GM19452 (cell line): Measurements from ENCODE around the gene RNF212.
"Not testable (repeated sequence)": the region's sequence is repeated elsewhere in the genome, so short reads cannot be mapped to it uniquely, and the experiment has no call there.

Experiments used
- ATAC-seq: cut with Tn5 transposase; IDR thresholded peaks from one replicate; pipeline ENCODE4 v1.9.1; 2021; ENCODE audit not compliant: unreplicated experiment

Gene RNF212

DNA sequence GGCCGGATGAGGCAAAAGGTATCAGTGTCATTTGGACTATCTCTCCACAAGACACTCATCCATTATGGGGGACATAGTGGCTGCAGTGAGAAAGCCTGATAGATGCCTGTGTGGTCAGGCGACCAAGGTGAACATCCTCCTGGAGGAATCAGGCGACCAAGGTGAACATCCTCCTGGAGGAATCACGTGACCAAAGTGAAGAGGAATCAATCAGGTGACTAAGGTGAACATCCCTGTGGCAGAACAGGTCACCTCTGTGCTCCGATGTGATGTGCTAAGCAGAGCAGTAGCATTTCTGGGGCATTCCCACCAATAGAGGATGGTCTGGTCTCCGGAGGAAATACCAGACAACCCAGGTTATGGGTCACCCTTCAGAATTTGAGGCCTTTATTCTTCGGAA, 44.0 kb downstream of the RNF212 start:
- ATAC-seq, result no peak

DNA sequence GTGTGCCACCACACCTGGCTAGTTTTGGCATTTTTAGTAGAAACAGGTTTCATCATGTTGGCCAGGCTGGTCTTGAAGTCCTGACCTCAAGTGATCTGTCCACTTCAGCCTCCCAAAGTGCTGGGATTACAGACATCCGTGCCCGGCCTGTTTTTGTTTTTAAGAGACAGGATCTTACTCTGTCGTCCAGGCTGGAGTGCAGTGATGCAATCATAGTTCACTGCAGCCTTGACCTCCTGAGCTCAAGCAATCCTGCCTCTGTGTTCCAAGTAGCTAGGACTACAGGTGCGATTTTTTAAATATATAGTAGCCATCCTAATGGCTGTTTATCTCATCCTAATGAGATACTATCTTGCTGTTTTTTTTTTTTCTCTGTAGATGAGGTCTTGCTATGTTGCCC, 47.6 kb downstream of the RNF212 start:
- ATAC-seq, result no peak

DNA sequence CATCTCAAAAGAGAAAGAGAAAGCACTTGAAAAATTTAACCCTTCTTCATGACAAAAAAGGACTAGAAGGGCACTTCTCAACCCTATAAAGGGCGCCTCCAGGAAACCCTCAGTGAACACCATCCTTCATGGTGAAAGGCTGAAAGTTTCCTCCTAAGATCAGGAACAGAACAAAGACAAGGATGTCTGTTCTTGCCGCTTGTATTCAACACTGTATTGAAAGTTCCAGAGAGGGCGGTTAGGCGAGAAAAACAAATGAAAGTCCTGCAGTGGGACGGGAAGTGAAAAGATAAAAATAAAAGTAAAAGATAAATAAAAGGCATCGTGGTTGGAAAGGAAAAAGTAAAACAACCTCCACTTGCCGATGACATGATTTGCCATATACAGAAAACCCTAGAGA, 50.9 kb downstream of the RNF212 start:
- ATAC-seq, result no peak

DNA sequence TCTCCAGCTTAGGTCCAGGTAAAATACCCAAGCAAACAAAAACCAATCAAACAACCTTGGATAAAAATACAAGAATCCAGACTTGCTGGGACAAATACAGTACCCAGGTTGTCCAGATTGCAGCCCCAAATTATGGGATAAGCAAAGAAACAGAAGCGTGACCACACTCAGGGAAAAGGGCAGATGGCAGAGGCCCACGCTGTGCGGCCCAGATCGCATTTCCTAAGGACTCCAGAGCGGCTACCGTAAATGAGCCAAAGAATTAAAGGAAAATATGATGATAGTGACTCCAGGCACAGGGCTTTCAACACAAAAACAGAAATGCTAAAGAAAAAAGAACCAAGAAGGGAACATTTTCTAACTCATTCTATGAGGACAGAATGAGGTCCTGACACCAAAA, 51.6 kb downstream of the RNF212 start:
- ATAC-seq, result no peak

DNA sequence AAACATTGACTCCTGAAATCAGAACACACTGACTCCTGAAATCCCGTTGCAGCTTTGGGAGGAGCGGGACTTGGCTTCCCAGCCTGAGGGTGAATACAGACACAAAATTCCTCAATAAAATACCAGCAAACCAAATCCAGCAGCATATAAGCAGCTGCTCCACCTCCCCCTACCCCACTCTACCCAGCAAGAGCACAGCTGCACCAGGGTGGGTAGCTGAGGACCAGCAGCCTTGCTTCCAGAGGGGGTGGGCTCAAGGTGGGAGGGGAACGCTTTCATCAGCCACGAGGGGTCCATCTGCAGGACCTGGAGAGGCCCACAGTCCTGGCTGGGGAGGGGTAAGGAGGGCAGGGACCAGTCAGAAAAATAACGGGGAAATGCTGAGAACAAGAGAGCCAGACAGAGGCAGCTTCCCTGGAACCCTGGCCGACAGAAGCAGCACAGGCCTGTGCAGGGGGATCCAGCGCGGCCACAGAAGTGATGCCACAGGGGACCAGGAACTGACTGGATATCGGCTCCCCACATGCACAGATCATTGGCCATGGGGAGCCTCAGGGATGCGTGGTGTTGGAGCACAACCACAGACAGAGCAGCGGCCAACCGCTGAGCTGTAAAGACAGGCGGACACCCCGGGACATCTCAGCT, 52.2 kb downstream of the RNF212 start:
- ATAC-seq, result no peak

DNA sequence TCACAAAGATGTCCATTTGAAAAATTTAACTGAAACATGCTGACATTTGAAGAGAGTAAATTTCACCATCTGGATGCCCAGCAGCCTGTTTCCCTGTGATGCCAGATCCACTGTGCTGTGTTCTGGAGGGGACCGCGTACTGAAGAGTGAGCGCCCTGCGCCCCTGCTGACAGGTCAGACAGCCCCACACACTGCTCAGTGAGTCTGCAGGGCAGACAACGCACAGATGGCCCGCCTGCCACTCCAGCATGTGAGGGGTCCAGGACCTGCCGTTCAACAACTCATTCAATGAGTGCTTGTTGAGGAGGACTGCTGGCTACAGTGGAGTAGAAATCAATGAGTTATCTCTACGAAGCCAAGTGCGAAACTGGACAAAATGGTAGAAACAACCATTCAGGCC, 52.7 kb downstream of the RNF212 start:
- ATAC-seq, result no peak

DNA sequence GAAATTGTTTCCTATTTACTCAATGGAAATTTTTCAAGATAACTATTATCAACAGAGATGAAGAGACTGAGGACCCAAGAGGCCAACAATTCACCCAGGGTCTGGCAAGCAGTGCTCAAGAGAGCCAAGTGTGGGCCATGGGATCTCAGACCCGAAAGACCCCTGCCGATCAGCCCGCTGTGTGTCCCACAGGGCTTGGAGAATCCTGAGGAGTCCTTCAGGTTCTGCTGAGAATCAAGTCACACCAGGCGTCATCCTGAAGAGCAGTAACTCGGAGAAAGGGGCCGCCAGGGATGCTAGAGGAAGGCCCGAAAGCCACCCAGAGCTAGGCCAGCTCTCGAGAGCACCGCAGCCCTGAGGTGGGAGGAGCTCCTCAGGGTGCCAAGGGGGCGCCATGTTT, 53.2 kb downstream of the RNF212 start:
- no peak for ATAC-seq

DNA sequence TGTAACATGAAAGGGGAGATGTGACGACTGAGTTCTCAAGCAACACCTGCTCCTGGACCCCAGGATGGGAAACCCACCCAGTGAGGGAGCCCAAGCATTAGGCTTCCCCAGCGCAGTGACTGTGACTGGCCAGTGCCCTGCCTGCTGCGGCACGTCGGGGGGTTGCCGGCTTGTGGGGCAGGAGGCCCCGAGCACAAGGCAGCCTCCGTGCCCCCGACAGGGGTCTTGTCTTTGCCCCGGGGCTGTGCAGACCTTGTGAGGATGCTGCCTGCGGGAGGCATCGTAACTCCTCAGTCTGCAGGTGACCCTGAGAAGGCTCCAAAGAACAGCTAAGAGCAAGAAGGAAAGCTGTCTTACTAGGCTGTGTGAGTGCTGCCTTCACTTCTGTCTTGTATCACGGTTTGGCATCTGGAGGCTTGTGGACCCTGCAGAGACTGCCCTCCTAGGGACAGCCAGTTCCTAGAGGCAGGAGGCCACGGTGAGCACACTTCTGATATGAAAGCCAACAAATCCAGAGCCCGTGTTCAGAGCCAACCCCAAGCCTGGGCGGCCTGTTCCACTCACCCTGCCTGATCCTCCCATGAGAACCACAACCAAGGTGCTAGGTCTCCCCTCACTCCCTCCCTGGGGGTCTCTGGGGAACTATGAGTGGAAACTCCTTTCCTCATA, 54.2 kb downstream of the RNF212 start:
- no peak for ATAC-seq

DNA sequence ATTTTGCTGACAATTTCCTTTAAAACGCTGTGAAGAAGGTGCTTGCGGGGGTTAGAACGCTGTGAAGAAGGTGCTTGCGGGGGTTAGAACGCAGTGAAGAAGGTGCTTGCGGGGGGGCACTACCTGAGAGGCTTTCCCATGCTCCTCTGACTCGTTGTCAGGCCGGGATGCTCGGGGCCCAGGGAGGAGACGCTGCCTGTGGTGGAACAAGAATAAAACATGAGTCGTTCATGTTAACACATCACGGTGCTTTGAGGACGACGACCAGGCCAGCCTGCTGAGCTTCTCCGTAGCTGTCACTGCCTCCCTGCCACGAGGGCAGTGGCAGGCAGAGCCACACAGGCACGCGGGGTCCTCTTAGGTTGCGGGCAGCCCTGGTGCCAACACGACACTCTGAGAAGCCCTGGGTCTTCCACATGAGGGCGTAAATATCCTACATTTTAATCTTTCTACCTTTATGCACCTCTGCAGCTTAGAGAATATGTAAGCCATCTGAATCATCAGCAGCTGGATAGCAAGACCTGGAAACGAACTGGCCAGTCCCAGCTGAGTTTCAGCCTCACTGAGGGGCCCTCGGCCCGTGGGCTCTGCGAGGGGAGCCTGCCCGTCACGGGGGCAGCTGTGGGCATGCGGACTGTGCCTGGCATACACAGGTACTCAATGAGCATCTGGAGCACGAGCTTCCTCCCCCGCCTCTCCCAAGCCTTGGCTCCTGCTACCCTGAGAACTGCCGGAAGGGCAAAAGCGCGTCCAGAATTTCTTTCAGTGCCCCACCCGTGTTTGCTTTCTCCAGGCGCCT, 55.0 kb downstream of the RNF212 start:
- no peak for ATAC-seq

DNA sequence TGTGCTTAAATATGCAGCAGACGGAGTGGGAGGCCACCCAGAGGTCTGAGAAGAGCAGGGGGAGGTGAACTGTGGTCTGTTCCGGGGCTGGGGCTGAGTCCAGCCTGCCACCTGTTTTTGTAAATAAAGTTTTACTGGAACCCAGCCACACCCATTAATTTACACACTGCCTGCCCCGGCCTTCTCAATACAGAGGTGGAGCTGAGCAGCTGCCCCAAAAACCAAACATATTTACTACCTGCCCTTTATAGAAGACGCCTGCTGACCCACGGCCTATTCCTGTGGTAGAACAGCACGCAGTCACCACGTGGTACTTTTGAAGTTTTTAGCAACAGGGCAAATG, 56.0 kb downstream of the RNF212 start:
- no peak for ATAC-seq

DNA sequence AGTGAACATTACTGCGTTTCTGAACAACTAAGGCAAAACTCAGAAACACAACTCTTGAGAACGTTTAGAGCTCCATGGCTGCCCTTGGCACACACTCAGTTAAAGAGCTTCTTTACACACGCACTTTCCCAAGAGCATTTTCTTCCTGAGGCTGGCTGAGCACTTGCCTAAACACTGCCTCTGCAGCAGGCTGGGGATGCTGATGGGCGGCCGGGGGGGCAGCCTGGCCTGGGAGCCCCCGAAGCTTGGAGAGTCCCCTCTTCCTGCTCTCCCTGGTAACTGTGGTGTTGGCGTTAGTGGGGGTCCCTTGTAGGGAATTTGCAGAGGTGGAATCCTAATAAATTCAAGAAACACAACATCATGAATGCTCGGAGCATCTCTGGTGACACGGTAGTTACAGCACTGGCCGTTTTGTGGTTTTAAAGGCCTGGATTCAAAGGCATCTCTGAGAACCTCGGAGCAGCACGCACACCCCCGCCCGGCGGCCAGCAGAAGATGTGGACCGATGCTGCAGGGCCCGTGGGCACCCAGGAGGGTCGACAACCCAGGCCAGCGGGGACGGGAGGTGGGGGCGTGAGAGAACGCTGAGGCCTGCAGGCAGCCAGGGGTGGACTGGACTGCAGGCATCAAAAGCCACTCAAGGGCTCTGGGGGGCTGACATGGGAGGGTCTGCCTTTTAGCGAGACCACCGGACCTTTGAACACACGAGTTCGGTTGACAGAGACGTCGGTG, 56.5 kb downstream of the RNF212 start:
- ATAC-seq, result no peak

DNA sequence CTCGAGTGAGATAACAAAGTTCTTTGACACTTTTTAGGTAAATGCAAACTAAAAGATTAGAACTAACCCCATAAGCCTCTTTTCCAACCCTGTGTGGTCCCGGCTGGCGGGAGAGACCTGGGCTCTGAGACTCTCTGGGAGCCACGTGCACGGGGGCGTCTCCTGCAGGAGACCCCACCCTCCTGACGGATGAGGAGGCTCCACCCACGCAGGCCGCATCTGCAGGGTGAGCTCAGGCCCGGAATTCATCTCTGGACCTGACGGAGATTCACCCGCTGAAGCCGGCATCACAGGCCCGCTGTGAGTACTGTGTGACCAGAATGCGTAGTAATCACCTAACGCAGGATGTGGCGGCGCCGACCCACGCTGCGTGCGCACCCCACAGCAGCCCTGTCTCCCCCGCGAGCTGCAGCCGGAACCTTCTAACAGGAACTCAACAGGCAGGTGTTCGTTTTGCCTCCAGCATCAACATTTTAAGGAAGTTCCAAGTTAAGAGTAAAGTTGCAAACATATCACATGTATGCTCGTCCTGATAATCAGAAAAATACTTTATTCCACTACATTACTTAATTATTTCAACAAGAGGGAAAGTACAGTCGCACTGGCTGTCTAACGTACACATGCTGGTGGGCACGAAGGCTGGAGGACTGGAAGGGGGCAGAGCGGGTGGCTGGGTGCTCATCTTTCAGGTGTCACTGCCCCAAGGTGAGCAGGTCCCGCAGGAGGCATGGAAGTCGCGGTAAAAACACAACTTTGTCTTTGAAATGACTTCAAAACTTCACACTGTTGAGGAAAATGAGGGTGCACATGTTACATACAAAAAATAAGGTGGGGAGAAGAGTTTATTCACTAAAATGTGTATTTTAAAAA, 57.4 kb downstream of the RNF212 start:
- ATAC-seq, result peak; percentile 86

DNA sequence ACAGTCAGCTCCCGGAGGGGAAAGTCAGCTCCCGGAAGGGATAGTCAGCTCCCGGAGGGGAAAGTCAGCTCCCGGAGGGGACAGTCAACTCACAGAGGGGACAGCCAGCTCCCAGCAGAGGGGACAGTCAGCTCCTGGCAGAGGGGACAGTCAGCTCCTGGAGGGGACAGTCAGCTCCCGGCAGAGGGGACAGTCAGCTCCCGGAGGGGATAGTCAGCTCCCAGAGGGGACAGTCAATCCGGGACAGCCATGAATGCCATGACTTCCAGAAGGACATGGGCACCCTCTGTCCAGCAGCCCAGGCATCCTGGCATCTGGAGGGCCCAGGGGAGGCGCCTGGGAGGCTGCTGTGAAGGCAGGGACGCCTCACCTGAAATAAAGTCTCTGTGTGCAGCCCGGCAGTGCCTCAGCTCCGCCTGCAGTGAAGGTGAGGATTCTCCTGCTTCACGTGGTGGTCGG, 58.1 kb downstream of the RNF212 start:
- not testable (repeated sequence) for ATAC-seq

DNA sequence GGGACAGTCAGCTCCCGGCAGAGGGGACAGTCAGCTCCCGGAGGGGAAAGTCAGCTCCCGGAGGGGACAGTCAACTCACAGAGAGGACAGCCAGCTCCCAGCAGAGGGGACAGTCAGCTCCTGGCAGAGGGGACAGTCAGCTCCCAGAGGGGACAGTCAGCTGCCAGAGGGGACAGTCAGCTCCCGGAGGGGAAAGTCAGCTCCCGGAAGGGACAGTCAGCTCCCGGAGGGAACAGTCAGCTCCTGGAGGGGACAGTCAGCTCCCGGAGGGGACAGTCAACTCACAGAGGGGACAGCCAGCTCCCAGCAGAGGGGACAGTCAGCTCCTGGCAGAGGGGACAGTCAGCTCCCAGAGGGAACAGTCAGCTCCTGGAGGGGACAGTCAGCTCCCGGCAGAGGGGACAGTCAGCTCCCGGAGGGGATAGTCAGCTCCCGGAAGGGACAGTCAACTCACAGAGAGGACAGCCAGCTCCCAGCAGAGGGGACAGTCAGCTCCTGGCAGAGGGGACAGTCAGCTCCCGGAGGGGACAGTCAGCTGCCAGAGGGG, 58.6 kb downstream of the RNF212 start:
- not testable (repeated sequence) for ATAC-seq

DNA sequence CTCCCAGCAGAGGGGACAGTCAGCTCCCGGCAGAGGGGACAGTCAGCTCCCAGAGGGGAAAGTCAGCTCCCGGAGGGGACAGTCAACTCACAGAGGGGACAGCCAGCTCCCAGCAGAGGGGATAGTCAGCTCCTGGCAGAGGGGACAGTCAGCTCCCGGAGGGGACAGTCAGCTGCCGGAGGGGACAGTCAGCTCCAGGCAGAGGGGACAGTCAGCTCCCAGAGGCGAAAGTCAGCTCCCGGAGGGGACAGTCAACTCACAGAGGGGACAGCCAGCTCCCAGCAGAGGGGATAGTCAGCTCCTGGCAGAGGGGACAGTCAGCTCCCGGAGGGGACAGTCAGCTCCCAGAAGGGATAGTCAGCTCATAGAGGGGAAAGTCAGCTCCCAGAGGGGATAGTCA, 59.5 kb downstream of the RNF212 start:
- not testable (repeated sequence) for ATAC-seq

DNA sequence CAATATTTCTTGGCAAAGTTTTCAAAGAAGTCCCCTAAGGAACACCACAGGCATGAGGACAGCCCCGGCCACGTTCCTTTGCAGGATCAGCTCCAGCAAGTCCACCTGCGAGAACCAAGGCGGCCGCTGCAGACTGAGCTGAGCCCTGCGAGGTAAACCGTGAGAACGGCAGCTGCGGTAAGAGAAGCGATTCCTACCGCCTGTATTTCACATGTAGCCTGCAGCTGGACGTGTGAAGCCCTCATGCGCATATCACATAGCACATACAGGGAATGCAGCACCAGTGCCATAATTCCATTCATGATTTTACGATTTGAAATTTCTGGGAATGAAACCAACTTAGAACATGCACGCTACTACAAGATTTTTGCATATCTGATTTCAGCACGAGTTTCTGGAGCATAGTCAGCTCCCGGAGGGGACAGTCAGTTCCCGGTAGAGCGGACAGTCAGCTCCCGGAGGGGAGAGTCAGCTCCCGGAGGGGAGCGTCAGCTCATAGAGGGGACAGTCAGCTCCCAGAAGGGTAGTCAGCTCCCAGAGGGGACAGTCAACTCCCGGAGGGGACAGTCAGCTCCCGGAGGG, 60.2 kb downstream of the RNF212 start:
- ATAC-seq, result no peak

DNA sequence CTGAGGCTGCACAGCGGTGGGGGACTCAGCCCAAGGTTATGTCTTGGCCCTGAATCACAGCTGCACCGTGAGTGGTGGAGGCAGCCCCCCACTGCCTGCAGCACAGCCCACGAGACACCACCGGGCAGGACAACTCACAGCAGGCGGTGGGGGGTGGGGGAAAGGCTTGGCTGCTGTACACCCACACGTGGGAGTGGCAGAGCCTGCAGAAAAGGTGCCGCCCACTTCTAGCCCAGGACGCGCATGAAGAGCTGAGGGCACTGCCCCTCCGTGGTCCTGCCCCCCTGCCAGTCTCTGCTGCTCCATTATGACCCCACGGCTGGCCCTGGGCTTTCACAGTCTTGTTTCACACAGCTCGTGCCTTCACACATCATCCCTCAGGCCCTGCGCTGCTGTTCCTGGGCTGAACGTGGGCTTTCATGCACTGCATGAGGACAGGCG, 61.1 kb downstream of the RNF212 start:
- ATAC-seq, result no peak

DNA sequence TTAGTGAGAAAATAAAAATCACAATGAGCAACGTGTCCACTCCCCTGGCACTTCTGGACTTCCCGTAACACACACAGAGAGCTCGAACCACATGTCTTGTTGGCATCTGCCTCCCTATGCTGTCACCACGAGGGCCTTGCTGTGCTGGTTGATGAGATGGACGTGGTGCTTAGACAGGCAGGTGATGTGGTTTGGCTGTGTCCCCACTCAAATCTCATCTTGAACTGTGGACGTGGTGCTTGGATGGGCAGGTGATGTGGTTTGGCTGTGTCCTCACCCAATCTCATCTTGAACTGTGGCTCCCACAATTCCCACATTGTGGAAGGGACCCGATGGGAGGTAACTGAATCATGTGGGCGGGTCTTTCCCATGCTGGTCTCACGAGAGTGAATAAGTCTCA, 61.9 kb downstream of the RNF212 start:
- ATAC-seq, result no peak

DNA sequence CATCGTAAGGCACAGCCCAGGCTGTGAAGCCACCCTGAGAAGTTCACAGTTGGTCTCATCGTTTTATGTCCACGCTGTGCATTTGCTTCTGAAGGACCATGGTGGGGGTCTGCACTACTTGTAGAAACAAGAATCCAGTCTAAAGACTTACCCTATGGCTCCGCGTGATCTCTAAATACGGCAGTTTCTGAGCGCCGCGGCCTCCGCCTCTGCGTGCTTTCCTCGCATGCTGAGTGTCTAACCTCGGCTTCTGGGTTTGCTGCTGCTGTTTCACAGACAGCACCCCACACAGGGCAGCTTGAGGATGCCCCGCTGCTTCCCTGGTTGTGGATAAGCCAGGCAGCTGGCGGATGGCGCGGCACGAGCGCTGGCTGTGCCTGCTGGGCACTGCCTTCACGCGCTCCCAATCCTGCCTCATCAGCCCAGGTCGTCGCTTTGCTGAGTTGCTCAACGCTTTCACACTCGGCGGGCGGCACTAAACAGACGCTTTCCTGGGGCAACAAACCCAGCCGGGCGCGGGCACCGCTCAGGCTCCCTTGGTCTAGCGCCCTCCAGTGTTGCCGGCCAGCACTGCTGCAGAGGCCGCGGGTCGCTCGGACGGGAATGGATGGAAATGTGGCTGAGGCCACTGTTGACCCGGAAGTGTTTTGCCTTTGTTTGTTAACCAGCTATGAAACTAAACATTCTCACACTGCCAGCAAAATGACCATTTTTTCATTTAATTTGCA, 62.7 kb downstream of the RNF212 start:
- no peak for ATAC-seq
